ENCODE data around the gene EHF.

EHF gene

DNA sequence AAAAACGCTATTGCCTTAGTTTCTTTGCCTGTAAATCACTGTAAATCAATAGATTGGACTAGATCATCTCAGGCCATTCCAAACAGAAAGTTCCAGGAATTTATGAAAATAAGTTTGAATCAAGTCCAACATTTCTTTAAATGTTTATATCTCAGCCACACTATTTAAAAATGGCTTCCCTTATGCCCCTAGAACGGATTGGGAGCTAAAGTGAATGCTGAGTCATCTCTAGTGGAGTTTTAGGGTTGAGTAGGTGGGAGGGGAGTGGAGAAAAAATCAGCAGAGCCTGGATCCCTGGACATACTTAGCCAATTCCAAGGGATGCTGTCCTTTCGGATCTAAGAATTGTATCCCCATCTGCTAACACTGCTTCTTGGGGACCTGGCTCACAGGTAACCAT is 48.6 kb downstream of the EHF start:
- Histone ChIP-seq H3K27ac (ENCODE audit: poor library complexity, severe bottlenecking) (no peak overlapping the region), H3K4me3 (ENCODE audit: severe bottlenecking) (no peak overlapping the region), H3K9me3 (ENCODE audit: severe bottlenecking) (no peaks in the 10 kb centered on the region), H3K36me3 (ENCODE audit: low read depth) (no peaks in the 10 kb centered on the region), H3K27me3 (ENCODE audit: insufficient read depth, poor library complexity, severe bottlenecking) (no peaks in the 10 kb centered on the region), H3K4me1 (ENCODE audit: insufficient read depth, poor library complexity, severe bottlenecking) (no peaks in the 10 kb centered on the region)
- DNase-seq (ENCODE audit: low spot score) (no peak), ATAC-seq (ENCODE audit: low read depth) (no peak)
- TF ChIP-seq, protein P1, sequence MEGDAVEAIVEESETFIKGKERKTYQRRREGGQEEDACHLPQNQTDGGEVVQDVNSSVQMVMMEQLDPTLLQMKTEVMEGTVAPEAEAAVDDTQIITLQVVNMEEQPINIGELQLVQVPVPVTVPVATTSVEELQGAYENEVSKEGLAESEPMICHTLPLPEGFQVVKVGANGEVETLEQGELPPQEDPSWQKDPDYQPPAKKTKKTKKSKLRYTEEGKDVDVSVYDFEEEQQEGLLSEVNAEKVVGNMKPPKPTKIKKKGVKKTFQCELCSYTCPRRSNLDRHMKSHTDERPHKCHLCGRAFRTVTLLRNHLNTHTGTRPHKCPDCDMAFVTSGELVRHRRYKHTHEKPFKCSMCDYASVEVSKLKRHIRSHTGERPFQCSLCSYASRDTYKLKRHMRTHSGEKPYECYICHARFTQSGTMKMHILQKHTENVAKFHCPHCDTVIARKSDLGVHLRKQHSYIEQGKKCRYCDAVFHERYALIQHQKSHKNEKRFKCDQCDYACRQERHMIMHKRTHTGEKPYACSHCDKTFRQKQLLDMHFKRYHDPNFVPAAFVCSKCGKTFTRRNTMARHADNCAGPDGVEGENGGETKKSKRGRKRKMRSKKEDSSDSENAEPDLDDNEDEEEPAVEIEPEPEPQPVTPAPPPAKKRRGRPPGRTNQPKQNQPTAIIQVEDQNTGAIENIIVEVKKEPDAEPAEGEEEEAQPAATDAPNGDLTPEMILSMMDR (IDR thresholded peaks at IDR 0.05; ENCODE audit: poor library complexity, severe bottlenecking): no peak

DNA sequence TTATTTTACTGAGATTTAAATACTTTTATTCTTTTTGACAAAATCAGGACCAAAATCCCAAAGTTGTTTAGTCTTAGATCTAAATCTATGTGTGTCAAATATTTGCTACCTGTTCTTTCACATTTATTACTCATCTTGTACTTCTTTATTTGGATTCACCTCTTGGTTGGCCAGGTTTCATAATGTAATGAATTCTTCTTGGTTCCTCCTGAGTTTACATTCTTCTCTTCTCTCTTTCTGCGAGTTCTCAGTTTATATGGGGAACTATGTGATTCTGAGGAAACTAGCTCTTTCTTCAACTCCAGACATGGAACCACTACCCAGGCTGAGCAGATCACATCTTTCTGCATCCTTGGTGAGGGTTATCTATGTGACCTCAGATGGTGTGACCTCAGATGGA is 50.2 kb downstream of the EHF start:
- no peaks in the 10 kb centered on the region for H3K27me3 ChIP-seq (ENCODE audit: insufficient read depth, poor library complexity, severe bottlenecking)
- H3K9me3 ChIP-seq (ENCODE audit: severe bottlenecking): no peaks in the 10 kb centered on the region
- H3K4me1 ChIP-seq (ENCODE audit: insufficient read depth, poor library complexity, severe bottlenecking): no peaks in the 10 kb centered on the region
- DNase-seq (ENCODE audit: low spot score): no peak
- no peak overlapping the region for H3K4me3 ChIP-seq (ENCODE audit: severe bottlenecking)
- no peak for ATAC-seq (ENCODE audit: low read depth)
- TF ChIP-seq, protein P1 (IDR thresholded peaks at IDR 0.05; ENCODE audit: poor library complexity, severe bottlenecking): no peak
- H3K36me3 ChIP-seq (ENCODE audit: low read depth): no peaks in the 10 kb centered on the region
- no peak overlapping the region for H3K27ac ChIP-seq (ENCODE audit: poor library complexity, severe bottlenecking)

DNA sequence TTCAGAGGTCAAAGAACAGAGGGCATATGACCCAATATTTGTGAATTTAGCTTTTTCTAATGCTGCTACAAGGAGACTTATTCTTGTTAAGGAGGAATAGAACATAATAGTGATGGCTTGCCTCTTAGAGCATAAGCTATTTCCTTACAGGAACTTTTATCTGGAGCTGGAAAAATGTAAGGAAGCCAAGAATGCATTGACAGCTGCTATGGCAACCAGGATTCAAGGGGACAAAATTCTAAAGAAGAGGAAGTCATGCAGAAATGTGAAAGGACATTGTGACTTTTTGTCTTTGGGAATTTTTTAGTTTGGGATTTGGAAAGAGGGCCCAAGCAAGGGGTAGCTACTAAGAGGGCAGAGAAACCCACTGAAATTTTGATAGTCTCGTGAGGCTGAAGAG is 51.1 kb downstream of the EHF start:
- Histone ChIP-seq H3K4me3 (ENCODE audit: severe bottlenecking) (no peak overlapping the region), H3K36me3 (ENCODE audit: low read depth) (no peaks in the 10 kb centered on the region), H3K4me1 (ENCODE audit: insufficient read depth, poor library complexity, severe bottlenecking) (no peaks in the 10 kb centered on the region), H3K27ac (ENCODE audit: poor library complexity, severe bottlenecking) (no peak overlapping the region), H3K27me3 (ENCODE audit: insufficient read depth, poor library complexity, severe bottlenecking) (no peaks in the 10 kb centered on the region), H3K9me3 (ENCODE audit: severe bottlenecking) (no peaks in the 10 kb centered on the region)
- ATAC-seq (ENCODE audit: low read depth) (no peak), DNase-seq (ENCODE audit: low spot score) (no peak)
- TF ChIP-seq, protein P1 (IDR thresholded peaks at IDR 0.05; ENCODE audit: poor library complexity, severe bottlenecking): no peak

DNA sequence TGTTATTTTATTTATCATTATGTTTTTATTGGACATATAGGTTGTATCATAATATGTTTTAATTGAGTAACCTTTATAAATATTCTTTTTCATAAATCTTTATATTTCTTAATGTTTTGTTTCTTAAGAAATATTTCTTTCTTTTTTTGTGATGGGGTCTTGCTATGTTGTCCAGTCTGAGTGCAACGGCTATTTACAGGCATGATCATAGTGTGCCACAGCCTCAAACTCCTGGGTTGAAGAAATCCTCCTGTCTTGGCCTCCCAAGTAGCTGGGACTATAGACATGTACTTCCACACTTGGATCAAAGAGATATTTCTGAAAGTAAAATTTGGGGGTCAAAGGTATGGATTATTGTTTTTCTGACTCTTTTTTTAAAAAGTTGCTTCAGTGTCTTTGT is 53.1 kb downstream of the EHF start:
- Histone ChIP-seq H3K4me1 (ENCODE audit: insufficient read depth, poor library complexity, severe bottlenecking) (no peaks in the 10 kb centered on the region), H3K36me3 (ENCODE audit: low read depth) (no peaks in the 10 kb centered on the region), H3K27me3 (ENCODE audit: insufficient read depth, poor library complexity, severe bottlenecking) (no peaks in the 10 kb centered on the region), H3K4me3 (ENCODE audit: severe bottlenecking) (no peak overlapping the region), H3K27ac (ENCODE audit: poor library complexity, severe bottlenecking) (no peak overlapping the region), H3K9me3 (ENCODE audit: severe bottlenecking) (no peaks in the 10 kb centered on the region)
- TF ChIP-seq, protein P1 (IDR thresholded peaks at IDR 0.05; ENCODE audit: poor library complexity, severe bottlenecking): no peak
- ATAC-seq (ENCODE audit: low read depth) (no peak), DNase-seq (ENCODE audit: low spot score) (no peak)

DNA sequence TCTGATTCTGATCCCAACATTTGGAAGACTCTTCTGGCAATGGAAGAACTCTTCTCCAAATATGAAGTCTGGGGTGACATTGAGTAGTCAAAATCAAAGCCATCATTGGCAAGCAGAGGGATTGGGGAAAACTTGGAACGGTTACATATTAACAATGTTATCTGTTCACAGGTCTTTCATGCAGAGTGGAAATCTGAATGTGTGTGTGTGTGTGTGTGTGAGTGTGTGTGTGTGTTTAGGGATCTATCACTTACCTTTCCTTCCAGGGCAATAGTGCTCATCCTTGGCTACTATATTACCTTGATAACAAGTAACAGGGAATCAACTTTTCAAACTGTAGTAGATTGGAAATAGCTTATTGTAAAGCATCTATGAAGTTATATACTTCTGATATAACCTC is 55.3 kb downstream of the EHF start:
- Histone ChIP-seq H3K27me3 (ENCODE audit: insufficient read depth, poor library complexity, severe bottlenecking) (no peaks in the 10 kb centered on the region), H3K27ac (ENCODE audit: poor library complexity, severe bottlenecking) (no peak overlapping the region), H3K4me3 (ENCODE audit: severe bottlenecking) (no peak overlapping the region), H3K4me1 (ENCODE audit: insufficient read depth, poor library complexity, severe bottlenecking) (peaks cover 3% of the 10 kb centered on the region), H3K9me3 (ENCODE audit: severe bottlenecking) (no peaks in the 10 kb centered on the region), H3K36me3 (ENCODE audit: low read depth) (no peaks in the 10 kb centered on the region)
- DNase-seq (ENCODE audit: low spot score): no peak
- ATAC-seq (ENCODE audit: low read depth): no peak
- TF ChIP-seq, protein P1 (IDR thresholded peaks at IDR 0.05; ENCODE audit: poor library complexity, severe bottlenecking): no peak
